HEK293 (cell line): ENCODE measurements around the gene HIPK2.

Experiments used
- CTCF ChIA-PET: fragments of 350-600 bp; formaldehyde crosslinking; extraction: SDS; loops from one replicate; lab custom pipeline; 2021; ENCODE audit warnings: antibody characterized with exemption; lab: Yijun Ruan, JAX
- POLR2A ChIA-PET: fragments of 300-600 bp; formaldehyde crosslinking; extraction: SDS; loops from one replicate; lab custom pipeline; 2020; ENCODE audit warnings: antibody characterized with exemption, inconsistent platforms; lab: Yijun Ruan, JAX
- H3K27ac ChIP-seq: fragments of 200-500 bp; sonication (Bioruptor generic); 2 replicates; pipeline ENCODE4 v1.5.1; 2014; ENCODE audit warnings: low read depth, low read length, control low read depth, inconsistent platforms; ENCODE audit errors: extremely low read depth
- H3K36me3 ChIP-seq, 2 experiments: fragments of 200-500 bp in 1 of 2; sonication (Bioruptor generic) in 1 of 2; 1 replicate in 1 of 2; 2 replicates in 1 of 2; pipeline ENCODE4 v1.5.1; 2014 to 2017; ENCODE audit warnings: inconsistent platforms in 2 of 2, low read length in 2 of 2; ENCODE audit not compliant: control insufficient read depth in 2 of 2, insufficient read depth in 1 of 2
- H3K4me1 ChIP-seq: fragments of 200-500 bp; sonication (Bioruptor generic); 2 replicates; pipeline ENCODE4 v1.5.1; 2014; ENCODE audit warnings: mild to moderate bottlenecking, low read length, inconsistent platforms; ENCODE audit not compliant: control insufficient read depth, insufficient read depth
- H3K4me3 ChIP-seq: 2 replicates; pipeline ENCODE4 v1.5.1; 2011; ENCODE audit warnings: low read depth, mild to moderate bottlenecking, control low read depth, low read length, moderate library complexity
- H3K9me3 ChIP-seq: fragments of 200-500 bp; sonication (Bioruptor generic); 2 replicates; pipeline ENCODE4 v1.5.1; 2014; ENCODE audit warnings: low read depth, low read length, inconsistent platforms; ENCODE audit not compliant: control insufficient read depth, insufficient read depth
- AEBP2 ChIP-seq: fragments of 450-650 bp; formaldehyde crosslinking; IDR thresholded peaks from 2 replicates; pipeline ENCODE4 v1.5.1; 2016; ENCODE audit warnings: missing biosample characterization, missing genetic modification characterization, borderline replicate concordance
- GLIS2 ChIP-seq: fragments of 450-650 bp; formaldehyde crosslinking; IDR thresholded peaks from 2 replicates; pipeline ENCODE4 v1.5.1; 2016; ENCODE audit warnings: missing biosample characterization, missing genetic modification characterization
- KLF1 ChIP-seq: fragments of 450-650 bp; formaldehyde crosslinking; IDR thresholded peaks from 2 replicates; pipeline ENCODE4 v1.5.1; 2016; ENCODE audit warnings: missing biosample characterization, missing genetic modification characterization
- KLF16 ChIP-seq: fragments of 450-650 bp; formaldehyde crosslinking; IDR thresholded peaks from 2 replicates; pipeline ENCODE4 v1.5.1; 2017; ENCODE audit warnings: missing biosample characterization, missing genetic modification characterization
- MZF1 ChIP-seq: fragments of 450-650 bp; formaldehyde crosslinking; IDR thresholded peaks from 2 replicates; pipeline ENCODE4 v1.5.1; 2017; ENCODE audit warnings: missing biosample characterization, missing genetic modification characterization, borderline replicate concordance
- OSR2 ChIP-seq: fragments of 450-650 bp; formaldehyde crosslinking; IDR thresholded peaks from 2 replicates; pipeline ENCODE4 v1.5.1; 2016; ENCODE audit warnings: missing biosample characterization, missing genetic modification characterization
- WT1 ChIP-seq: fragments of 450-650 bp; formaldehyde crosslinking; IDR thresholded peaks from 2 replicates; pipeline ENCODE4 v1.5.1; 2016; ENCODE audit warnings: missing biosample characterization, missing genetic modification characterization
- YY2 ChIP-seq: fragments of 450-650 bp; formaldehyde crosslinking; IDR thresholded peaks from 2 replicates; pipeline ENCODE4 v1.5.1; 2016; ENCODE audit warnings: missing biosample characterization, missing genetic modification characterization
- ZBTB1 ChIP-seq: fragments of 450-650 bp; formaldehyde crosslinking; IDR thresholded peaks from 2 replicates; pipeline ENCODE4 v1.5.1; 2016; ENCODE audit warnings: missing biosample characterization, missing genetic modification characterization
- ZBTB20 ChIP-seq: fragments of 450-650 bp; formaldehyde crosslinking; IDR thresholded peaks from 2 replicates; pipeline ENCODE4 v1.5.1; 2016; ENCODE audit warnings: missing biosample characterization, missing genetic modification characterization
- ZFP3 ChIP-seq: fragments of 450-650 bp; formaldehyde crosslinking; IDR thresholded peaks from 2 replicates; pipeline ENCODE4 v1.5.1; 2016; ENCODE audit warnings: low read depth, missing biosample characterization, missing genetic modification characterization
- ZIC2 ChIP-seq: fragments of 450-650 bp; formaldehyde crosslinking; IDR thresholded peaks from 2 replicates; pipeline ENCODE4 v1.5.1; 2016; ENCODE audit warnings: missing biosample characterization, missing genetic modification characterization
- ZNF112 ChIP-seq: fragments of 450-650 bp; formaldehyde crosslinking; IDR thresholded peaks from 2 replicates; pipeline ENCODE4 v1.5.0; 2017; ENCODE audit warnings: missing biosample characterization, missing genetic modification characterization
- ZNF146 ChIP-seq: fragments of 450-650 bp; formaldehyde crosslinking; IDR thresholded peaks from 2 replicates; pipeline ENCODE4 v1.5.1; 2016; ENCODE audit warnings: missing biosample characterization, missing genetic modification characterization
- ZNF157 ChIP-seq: fragments of 450-650 bp; formaldehyde crosslinking; IDR thresholded peaks from 2 replicates; pipeline ENCODE4 v1.5.1; 2016; ENCODE audit warnings: missing biosample characterization, missing genetic modification characterization
- ZNF2 ChIP-seq: fragments of 450-650 bp; formaldehyde crosslinking; IDR thresholded peaks from 2 replicates; pipeline ENCODE4 v1.5.1; 2016; ENCODE audit warnings: missing biosample characterization, missing genetic modification characterization
- ZNF211 ChIP-seq: fragments of 450-650 bp; formaldehyde crosslinking; IDR thresholded peaks from 2 replicates; pipeline ENCODE4 v1.5.1; 2016; ENCODE audit warnings: low read depth, missing biosample characterization, missing genetic modification characterization
- ZNF214 ChIP-seq: fragments of 450-650 bp; formaldehyde crosslinking; IDR thresholded peaks from 2 replicates; pipeline ENCODE4 v1.5.1; 2017; ENCODE audit warnings: missing biosample characterization, mild to moderate bottlenecking, missing genetic modification characterization, borderline replicate concordance
- ZNF221 ChIP-seq: fragments of 450-650 bp; formaldehyde crosslinking; IDR thresholded peaks from 2 replicates; pipeline ENCODE4 v1.5.1; 2017; ENCODE audit warnings: missing biosample characterization, missing genetic modification characterization, borderline replicate concordance
- ZNF24 ChIP-seq: fragments of 450-650 bp; formaldehyde crosslinking; IDR thresholded peaks from 2 replicates; pipeline ENCODE4 v1.5.1; 2016; ENCODE audit warnings: missing biosample characterization, missing genetic modification characterization
- ZNF274 ChIP-seq, 2 experiments: fragments of 200-500 bp in 1 of 2; fragments of 450-650 bp in 1 of 2; sonication (Bioruptor generic) in 1 of 2; formaldehyde crosslinking in 1 of 2; IDR thresholded peaks; 2 replicates each; pipeline versions ENCODE4 v1.5.1 to v1.6.1; 2014 to 2016; ENCODE audit warnings: borderline replicate concordance in 1 of 2, inconsistent platforms in 1 of 2, low read length in 1 of 2, missing biosample characterization in 1 of 2, missing genetic modification characterization in 1 of 2
- ZNF280C ChIP-seq: fragments of 450-650 bp; formaldehyde crosslinking; IDR thresholded peaks from 2 replicates; pipeline ENCODE4 v1.5.1; 2016; ENCODE audit warnings: missing biosample characterization, missing genetic modification characterization
- ZNF366 ChIP-seq: fragments of 450-650 bp; formaldehyde crosslinking; conservative IDR thresholded peaks from 2 replicates; pipeline ENCODE4 v1.5.1; 2016; ENCODE audit warnings: missing biosample characterization, missing genetic modification characterization
- ZNF521 ChIP-seq: fragments of 450-650 bp; formaldehyde crosslinking; IDR thresholded peaks from 2 replicates; pipeline ENCODE4 v1.5.1; 2017; ENCODE audit warnings: missing biosample characterization, mild to moderate bottlenecking, missing genetic modification characterization
- ZNF610 ChIP-seq: fragments of 450-650 bp; formaldehyde crosslinking; IDR thresholded peaks from 2 replicates; pipeline ENCODE4 v1.5.1; 2016; ENCODE audit warnings: missing biosample characterization, missing genetic modification characterization, borderline replicate concordance
- ZSCAN4 ChIP-seq: fragments of 450-650 bp; formaldehyde crosslinking; IDR thresholded peaks from 2 replicates; pipeline ENCODE4 v1.5.1; 2017; ENCODE audit warnings: missing biosample characterization, missing genetic modification characterization
- TF ChIP-seq, protein P1 (sequence below): fragments of 450-650 bp; formaldehyde crosslinking; IDR thresholded peaks from 2 replicates; pipeline ENCODE4 v1.5.1; 2016; ENCODE audit warnings: missing biosample characterization, missing genetic modification characterization

The HIPK2 gene

DNA sequence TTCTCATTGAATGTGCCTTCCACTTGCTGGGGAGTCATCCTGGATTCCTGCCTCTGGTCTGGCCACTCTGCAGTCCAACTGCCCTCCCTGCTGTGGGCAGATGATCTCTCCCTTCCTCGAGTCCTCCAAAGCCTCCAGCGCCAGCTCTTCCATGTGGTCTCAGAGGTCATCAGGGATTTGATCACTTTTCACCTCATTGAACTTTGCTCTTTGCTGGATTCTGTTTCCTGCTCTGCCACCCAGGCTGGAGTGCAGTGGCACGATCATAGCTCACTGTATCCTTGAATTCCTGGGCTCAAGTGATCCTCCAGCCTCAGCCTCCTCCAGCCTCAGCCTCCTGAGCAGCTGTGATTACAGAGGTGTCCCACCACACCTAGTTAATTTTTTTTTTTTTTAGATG lies 29.2 kb upstream of the HIPK2 start (continued):
- TF ChIP-seq, protein P1, sequence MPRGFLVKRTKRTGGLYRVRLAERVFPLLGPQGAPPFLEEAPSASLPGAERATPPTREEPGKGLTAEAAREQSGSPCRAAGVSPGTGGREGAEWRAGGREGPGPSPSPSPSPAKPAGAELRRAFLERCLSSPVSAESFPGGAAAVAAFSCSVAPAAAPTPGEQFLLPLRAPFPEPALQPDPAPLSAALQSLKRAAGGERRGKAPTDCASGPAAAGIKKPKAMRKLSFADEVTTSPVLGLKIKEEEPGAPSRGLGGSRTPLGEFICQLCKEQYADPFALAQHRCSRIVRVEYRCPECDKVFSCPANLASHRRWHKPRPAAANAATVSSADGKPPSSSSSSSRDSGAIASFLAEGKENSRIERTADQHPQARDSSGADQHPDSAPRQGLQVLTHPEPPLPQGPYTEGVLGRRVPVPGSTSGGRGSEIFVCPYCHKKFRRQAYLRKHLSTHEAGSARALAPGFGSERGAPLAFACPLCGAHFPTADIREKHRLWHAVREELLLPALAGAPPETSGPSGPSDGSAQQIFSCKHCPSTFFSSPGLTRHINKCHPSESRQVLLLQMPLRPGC (tag by site-specific recombination) = no peak
- TF ChIP-seq ZFP3 (tag by site-specific recombination) (no peak), ZNF157 (no peak), GLIS2 (tag by site-specific recombination) (no peak), ZNF366 (tag by site-specific recombination) (no peak), ZSCAN4 (tag by site-specific recombination) (no peak), ZNF521 (no peak), KLF16 (tag by site-specific recombination) (no peak), ZNF146 (tag by site-specific recombination) (no peak), OSR2 (tag by site-specific recombination) (no peak), ZIC2 (tag by site-specific recombination) (no peak)
- TF ChIP-seq, all 188 proteins: peak for 0

- H3K36me3 ChIP-seq = no peaks in the 10 kb centered on the region
- POLR2A ChIA-PET = no interaction called here
- CTCF ChIA-PET = no interaction called here
- no peaks in the 10 kb centered on the region for H3K9me3 ChIP-seq
- H3K4me3 ChIP-seq = no peak overlapping the region
- TF ChIP-seq ZNF366 (tag by site-specific recombination) = no peak
- TF ChIP-seq YY2 = no peak
- no peak for TF ChIP-seq ZNF2 (tag by site-specific recombination)
- TF ChIP-seq WT1 = no peak
- no peak for TF ChIP-seq AEBP2 (tag by site-specific recombination)
- no peak for TF ChIP-seq KLF1
- no peak for TF ChIP-seq ZNF112
- no peak for TF ChIP-seq ZBTB20 (tag by site-specific recombination)
- TF ChIP-seq ZSCAN4 (tag by site-specific recombination) = no peak
- TF ChIP-seq ZNF274 (IDR thresholded peaks at IDR 0.05; ENCODE audit: low read length) = no peak
- no peak for TF ChIP-seq ZNF274 (tag by site-specific recombination; IDR thresholded peaks at IDR 0.05; ENCODE audit: borderline replicate concordance)
- no peak for TF ChIP-seq MZF1
- TF ChIP-seq ZBTB1 (tag by site-specific recombination) = no peak
- no peak for TF ChIP-seq ZNF214 (tag by site-specific recombination)
- no peak for TF ChIP-seq ZNF610
- TF ChIP-seq ZNF24 (tag by site-specific recombination) = no peak
- no peak for TF ChIP-seq KLF16 (tag by site-specific recombination)
- TF ChIP-seq ZNF211 (tag by site-specific recombination) = no peak
- no peak for TF ChIP-seq ZNF221
- TF ChIP-seq ZNF280C (tag by site-specific recombination) = no peak
- no peak overlapping the region for H3K27ac ChIP-seq
- H3K4me1 ChIP-seq = no peaks in the 10 kb centered on the region
Measured at GRCh38 chr7:139804571-139804970, 26.8 kb upstream of the HIPK2 start.
